Prostate gland (tissue), 2 donors: ENCODE measurements around the gene MNX1.

Source experiments
- POLR2A ChIP-seq: fragments of 450-650 bp; IDR thresholded peaks from one replicate; pipeline ENCODE4 v1.6.1; 2016; ENCODE audit warnings: antibody characterized with exemption, mild to moderate bottlenecking
- TF ChIP-seq, protein P1 (sequence below), 4 experiments: fragments of 200-600 bp in 2 of 4; fragments of 450-650 bp in 2 of 4; sonication (generic) in 2 of 4; IDR thresholded peaks; 1 replicate in 3 of 4; 2 replicates in 1 of 4; pipeline ENCODE4 v1.5.1; 2016 to 2019; ENCODE audit warnings: antibody characterized with exemption in 4 of 4, mild to moderate bottlenecking in 2 of 4, moderate library complexity in 2 of 4

DNA sequence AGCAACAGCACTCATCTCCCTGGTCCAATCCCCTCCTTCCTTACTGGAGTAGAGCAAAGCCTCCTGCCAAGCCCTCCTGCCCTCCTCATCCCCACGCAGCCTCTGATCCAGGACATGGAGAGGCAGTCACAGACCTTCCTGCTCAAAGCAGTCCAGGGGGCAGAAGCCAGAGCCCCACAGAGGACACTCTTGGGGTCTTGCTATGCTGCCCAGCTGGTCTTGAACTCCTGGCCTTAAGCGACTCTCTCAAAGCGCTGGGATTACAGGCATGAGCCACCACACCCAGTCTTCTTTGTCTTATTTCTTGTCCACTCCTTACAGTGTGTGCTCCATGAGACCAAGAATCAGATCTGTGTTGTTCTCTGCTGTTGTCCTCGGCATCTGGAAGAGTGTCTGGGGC, 26.6 kb upstream of the MNX1 start:
- TF ChIP-seq POLR2A = no peak
- TF ChIP-seq, protein P1, sequence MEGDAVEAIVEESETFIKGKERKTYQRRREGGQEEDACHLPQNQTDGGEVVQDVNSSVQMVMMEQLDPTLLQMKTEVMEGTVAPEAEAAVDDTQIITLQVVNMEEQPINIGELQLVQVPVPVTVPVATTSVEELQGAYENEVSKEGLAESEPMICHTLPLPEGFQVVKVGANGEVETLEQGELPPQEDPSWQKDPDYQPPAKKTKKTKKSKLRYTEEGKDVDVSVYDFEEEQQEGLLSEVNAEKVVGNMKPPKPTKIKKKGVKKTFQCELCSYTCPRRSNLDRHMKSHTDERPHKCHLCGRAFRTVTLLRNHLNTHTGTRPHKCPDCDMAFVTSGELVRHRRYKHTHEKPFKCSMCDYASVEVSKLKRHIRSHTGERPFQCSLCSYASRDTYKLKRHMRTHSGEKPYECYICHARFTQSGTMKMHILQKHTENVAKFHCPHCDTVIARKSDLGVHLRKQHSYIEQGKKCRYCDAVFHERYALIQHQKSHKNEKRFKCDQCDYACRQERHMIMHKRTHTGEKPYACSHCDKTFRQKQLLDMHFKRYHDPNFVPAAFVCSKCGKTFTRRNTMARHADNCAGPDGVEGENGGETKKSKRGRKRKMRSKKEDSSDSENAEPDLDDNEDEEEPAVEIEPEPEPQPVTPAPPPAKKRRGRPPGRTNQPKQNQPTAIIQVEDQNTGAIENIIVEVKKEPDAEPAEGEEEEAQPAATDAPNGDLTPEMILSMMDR (IDR thresholded peaks at IDR 0.05) = no peak
